NCI-H774 (cell line): ENCODE measurements around the gene ARID3C.
A peak's percentile ranks its signal among the peaks of the same experiment; 100 is the strongest.

ENCODE experiments used
- DNase-seq: peaks from one replicate; lab custom pipeline; 2025; lab: John Stamatoyannopoulos, UW

Gene ARID3C

DNA sequence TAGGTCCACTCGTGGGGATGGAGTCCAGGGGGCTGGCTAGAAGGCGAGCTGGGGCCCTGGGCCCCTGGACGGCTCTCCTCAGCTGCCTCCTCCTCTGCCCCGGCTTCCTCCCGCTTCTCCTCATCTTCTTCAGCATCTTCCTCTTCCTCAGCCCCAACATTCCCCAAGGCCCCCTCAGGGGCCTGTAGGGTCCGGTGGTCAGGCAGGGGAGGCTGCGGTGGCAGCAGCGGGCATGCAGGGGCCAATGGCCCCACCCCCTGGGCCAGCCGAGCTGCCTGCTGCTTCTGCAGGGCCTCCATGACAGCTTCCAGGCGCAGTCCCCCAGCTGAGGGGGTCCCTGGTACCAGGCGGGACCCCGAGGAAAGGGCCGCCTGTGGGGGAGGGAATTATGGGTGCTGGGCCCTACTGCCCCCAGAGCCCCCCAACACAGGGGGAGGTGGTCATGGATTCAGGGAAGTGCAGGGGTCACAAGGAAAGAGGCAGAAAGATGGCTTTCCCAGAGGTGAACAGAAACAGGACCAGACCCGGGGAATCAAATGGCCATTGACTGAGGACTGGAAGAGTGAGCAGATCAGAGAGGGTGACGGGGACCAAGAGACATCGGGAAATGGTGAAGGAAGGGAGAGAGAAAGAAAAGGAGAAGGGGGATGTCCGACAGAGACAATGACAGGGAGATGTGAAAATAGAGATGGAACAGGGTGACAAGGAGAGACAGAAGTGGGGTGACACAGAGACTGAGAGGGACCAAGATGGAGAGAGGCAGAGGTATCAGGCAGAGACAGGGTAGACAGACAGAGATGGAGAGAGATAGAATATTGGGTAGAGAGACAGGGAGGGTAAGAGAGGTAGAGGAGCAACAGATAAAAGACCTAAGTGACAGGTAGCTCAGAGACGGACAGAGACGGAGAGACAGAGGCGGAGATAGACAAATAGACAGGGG lies 880 bp downstream of the ARID3C start:
- DNase-seq: no peak

DNA sequence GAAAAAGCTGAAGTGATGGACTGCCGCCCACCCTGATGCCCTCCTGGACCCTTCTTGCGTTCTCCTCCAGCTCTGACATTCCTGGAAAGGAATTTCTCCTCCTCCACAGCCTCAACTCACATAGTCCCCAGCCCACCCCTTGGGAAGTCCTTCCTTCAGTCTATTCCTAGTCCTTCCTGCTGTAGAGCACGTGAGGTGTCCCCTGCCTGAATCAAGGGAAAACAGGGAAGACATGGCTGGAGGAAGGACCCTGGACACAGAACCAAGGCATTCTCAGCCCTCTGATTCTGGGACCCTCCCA lies 3.7 kb downstream of the ARID3C start:
- no peak for DNase-seq

DNA sequence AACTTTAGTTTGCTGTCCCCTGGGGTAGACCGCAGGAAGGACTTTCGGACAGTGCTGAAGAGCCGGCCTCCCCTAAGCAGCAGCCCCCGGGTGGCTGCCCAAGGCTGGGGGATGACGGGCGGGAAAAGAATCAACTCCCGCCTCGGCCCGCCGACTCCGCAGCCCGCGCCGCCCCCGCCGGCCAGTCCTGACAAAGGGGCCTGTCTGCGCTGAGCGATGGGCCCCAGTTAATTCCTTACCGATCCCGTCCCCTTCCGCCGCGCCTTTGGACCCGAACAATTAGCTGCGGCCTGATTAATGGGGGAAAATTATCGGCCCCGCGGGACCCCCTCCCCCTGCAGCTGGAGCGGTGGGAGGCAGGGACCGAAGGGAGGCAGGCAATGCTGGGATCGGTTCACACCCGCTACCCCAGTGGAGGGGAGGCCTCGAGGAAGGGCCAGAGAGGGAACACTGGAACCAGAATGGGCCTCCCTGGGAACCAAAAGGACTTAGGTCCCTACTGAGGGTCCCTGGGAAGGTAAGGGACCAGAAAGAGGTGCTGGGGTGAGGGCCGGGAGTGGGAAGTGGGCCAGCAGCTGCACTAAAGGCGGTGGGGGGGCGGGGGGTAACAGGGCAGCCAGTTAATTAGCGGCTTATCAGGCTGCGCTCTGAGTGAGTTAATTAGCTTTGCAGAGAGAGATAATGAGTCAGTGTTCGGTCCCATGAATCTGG lies 4.2 kb downstream of the ARID3C start:
- no peak for DNase-seq

DNA sequence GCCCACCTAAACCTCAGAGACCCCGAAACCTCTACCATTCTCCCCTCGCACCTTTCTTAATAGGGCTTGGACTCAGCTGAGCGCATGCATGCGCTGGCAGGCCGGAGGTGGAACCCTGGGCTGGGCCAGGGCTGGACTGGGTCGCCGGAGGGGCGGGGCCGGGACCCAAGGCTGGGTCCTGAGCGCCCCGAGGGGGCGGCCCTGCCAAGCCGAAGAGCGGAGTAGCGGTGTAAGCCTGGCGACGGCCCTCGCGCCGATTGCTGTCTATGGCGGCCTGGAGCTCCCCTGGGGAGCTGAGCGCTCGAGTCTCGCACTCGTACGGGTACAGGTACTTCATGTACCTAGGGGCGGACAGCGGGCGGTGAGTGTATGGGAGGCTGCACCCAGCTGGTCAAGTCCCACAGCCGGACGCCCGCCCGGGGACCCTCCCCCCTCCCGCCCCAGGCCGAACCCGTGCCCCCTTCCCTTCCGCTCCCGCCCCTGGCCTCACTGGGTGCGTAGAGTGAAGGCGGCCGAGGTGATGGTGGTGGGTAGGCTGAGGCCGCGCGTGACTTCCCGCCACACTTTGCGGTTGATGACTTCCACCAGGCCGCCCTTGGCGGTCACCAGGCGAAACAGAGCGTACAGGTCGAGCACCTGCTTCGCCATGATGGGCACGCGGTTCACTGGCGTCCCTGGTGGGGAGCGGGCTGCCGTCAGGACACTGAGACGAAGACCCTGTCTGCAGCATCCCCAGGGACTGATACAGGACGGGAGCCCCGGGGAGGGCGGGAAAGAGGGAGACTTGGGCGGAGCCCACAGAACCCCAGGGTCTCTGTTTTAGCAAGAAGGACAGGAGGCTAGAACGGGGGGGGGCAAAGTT lies 5.3 kb downstream of the ARID3C start:
- DNase-seq: no peak

DNA sequence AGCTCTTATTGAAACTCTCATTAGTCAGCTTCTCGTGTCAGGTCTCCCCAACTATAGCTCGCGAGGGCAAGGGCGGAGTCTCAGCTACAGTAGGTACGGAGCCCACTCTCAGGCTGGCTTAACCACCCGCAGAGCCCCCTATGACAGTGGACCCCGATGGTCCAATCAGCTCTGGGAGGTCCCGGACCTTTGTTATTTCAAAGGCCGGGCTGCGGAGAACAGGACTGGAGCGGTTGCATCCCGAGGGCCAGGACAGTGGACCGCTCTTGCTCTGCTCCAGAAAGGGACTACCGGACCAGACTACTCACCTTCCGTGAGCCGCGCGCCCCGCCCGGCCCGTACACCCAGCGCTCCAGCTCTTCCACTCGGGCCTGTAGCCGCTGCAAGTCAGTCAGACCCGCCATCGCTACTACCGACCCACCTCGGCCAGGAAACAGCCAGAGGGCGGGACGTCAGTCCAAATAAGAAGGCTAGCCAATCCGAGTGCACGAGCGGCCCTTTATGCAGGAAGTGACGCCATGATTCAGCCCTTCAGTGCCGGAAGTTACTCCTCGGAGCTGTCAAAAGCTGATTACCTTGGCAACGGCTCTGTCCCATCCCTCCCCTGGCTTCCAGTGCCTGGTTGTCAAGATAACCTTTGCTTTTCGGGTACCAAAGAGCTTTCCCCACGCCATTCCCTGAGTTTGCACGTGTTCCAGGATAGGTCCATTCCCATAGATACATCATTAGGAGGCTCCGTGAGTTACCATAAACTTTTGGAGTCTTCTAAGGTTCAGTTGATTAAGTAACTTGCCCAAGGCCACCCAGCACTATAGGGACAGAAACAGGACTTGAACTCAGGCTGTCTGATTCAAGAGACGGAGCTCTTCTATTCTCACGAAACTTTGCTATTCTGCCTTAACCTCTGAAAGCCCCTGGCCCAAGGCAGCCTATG lies 8.5 kb downstream of the ARID3C start, which contains the start of gene DCTN3:
DCTN3 (minus strand) TSS at position 435 of the 934 bp plus-strand sequence; CDS start at position 404, 31 bp downstream.
- peak; percentile 87 for DNase-seq

DNA sequence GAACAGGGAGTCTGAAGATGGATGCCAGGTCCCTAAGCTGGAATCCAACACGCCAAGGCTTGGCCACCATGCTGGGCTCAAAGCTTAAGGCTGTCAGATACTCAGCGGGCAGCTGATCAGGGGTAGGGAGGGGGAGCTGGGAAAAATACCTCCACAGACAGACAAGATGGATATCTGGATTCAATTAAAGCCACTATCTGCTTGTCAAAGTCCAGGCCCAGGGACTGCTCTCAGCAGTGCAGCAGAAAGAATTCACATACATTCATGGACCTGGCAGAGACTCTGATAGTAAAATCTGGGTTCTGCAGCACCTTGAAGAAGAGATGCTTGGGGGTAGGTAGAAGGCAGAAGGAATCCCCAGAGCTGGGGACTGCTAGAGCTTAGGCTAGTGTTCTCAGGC lies 13.7 kb downstream of the ARID3C start:
- no peak for DNase-seq

DNA sequence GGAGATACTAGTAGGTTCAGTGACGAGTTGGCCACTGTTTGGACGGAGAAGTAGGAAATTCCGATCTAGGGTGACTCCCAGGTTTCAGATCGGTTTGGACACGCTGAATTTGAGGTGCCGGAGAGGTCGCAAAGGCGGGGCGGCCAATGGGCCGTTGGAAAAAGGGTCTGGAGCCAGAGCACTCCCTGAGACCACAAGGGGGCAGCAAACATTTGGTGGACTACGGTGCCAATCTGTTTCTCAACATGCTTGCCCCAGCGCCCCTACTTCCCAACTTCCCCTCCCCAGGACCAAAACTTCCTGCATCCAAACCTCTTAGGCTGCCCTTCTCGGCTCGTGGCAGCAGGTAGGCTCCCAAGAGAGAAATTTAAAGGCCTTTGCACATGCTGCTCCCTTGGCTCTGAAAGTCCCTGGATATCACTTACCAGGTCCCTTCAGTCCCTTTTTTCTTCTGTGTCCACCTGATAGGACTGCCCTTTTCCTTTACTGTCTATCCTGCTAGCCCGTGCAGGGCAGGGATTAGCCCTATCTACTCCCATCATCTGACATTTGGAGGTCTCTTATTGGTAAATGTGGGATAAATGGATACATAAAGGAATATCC lies 16.0 kb downstream of the ARID3C start:
- DNase-seq: peak; percentile 53

DNA sequence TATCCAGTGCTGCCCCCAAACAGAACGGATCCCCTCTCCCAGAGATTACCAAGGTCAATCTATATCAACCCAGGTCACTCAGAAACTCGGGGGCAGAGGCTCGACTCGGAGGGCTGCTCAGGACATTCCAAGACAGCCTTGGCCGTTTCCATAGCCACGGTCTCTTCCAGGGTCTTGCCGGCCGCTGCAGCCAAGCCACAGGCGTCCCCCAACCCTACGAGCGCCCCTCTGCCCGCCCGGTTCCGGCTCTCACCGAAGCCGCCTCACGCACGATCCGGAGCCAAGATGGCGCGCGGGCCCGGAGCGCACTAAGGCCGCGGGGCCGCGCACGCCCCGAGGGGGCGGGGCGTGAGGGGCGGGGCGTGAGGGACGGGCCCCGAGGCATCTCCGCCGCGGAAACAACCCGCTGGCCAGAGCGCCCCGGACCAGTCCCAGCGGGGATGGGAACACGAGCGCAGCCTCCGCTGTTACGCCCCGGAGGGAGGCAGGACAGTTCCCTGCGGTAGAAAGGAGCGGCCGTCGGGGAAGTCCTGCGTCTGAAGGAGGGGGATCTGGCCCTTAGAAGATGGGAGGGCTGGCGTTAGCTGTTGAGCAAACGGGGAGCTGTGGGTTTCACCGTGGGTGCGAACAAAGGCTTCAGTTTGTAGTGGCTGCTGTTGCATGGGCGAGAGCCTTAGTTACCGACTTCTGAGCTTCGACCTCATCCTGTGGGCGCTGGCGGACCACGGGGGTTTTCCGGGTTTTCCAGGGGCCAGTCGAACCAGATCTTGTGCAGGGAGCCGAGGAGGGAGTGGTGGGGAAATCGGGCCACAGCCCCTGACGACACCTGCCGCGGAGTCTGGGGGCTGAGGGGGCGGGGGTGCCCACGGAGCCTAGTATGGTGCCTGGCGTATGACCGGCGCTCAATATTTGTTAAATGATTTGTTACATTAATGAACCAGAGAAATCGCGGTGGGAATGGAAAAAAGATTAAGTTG lies 16.8 kb downstream of the ARID3C start, which contains the start of gene RPP25L:
RPP25L (minus strand) TSS at position 287 of the 977 bp plus-strand sequence. CDS start 801 bp downstream, outside the sequence.
- DNase-seq: peak; percentile 86

DNA sequence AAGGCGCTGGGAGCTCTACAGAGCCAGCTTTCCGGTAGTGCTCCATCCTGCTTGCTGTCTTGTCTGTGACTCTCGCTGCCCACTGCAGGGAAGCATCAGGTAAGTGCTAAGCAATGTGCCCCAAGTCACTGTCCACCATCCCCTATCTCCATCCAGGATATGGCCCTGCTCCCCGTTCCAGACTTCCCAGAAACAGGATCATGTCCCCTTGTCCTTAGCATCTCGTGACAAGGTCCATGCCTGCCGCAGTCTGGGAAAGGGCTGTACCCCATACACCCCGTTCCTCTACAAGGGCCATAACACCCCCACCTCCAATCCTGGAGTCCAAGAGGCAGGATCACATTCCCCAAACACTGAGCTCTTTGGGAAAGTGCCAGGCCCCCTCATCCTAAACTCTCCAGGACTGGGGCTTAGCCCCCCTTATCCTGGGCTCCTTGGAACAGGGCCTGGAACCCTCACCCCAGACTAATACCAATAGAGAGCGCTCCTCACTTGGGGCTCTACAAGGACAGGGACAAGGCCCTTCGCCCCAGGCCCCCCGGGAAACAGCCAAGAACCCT lies 17.5 kb downstream of the ARID3C start:
- DNase-seq: no peak

DNA sequence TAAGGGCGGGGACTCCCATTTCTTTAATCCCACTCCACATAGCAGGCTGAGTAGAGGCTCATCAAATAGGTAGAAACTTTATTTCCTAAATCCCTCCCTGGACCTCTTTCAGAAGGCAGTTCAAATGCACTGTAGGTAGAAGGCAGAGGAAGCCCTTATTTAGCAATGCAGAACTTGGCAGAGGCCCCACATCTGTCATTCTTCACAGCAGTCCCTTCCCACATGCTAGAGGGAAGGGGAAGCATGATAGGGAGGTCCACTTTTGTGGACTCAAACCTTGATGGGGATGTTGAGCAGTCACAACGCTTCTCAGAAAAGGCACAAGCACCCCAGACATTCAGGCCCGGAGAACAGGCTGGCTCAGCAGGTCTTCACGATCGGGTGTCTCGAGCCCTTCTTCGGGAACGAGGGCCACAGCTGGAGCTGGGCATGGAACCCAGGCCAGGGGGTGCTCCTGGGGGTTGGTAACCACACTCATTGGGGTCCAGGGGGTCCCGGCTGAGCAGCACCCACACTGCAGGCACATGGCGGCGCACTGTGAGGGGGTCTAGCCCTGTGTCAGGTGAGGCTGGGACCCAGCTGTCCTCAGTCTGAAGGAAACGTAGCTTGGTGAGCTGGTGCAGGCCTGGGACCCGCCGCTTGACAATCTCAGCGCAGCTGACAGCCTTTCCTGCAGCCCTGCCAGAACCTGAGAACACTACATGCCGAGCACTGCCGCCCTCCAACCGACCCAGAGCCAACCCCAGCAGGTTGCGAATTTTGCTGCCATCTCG lies 18.2 kb downstream of the ARID3C start:
- DNase-seq: no peak

DNA sequence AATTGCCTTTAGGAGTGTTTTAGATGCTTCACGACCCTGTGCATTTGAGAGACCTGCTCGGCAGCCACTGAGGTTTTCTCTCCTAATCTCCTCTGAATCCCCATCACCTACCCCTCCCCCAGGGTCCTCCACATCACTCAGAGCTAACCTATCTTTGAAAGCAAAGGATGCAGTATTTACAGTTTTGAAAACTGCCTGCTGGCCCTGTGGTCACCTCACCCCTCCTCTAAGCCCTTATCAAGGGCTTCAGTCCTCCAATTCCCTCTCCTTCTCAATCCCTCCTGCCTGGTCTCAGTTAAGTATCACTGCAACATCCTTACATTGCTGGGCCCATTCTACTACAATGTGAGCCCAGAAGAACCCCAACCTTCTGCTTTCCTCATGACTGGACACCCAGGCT lies 21.5 kb downstream of the ARID3C start:
- no peak for DNase-seq

DNA sequence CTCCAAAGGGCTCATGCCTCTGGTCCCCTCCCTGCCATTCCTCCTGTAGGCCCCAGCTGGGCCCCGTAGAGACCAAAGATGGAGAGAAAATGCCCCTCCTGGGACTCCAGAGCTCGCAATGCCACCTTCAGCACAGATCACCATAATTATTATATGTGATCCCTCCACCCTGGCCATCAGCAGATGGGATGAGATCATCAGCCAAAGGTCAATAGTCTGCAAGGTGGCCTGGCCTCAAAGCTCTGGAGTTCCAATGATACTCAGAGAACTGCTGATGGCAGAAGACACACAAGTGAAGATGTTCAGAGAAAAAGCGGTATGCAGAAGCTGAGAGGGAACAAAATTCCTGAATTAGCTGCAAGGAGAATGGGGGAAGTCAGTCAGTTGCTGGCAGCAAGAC lies 22.0 kb downstream of the ARID3C start:
- no peak for DNase-seq

DNA sequence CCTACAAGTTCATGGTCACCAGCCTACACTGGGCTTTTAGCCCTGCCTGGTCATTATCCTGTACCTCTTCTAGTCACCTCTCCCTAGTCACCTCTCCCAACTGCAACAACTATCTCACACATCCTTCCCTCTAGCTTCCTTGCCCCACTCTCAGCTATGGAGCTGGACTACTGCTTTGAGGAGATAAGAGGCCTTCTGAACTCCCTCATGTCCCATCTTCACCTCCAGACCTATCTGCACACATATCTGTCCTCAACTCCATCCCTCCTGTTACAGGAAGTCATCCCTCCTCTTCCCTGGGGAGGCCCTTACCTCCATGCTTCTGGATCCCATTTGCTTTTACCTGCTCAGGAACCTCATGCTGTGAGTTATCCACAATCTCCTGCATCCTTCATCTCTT lies 22.7 kb downstream of the ARID3C start:
- no peak for DNase-seq

DNA sequence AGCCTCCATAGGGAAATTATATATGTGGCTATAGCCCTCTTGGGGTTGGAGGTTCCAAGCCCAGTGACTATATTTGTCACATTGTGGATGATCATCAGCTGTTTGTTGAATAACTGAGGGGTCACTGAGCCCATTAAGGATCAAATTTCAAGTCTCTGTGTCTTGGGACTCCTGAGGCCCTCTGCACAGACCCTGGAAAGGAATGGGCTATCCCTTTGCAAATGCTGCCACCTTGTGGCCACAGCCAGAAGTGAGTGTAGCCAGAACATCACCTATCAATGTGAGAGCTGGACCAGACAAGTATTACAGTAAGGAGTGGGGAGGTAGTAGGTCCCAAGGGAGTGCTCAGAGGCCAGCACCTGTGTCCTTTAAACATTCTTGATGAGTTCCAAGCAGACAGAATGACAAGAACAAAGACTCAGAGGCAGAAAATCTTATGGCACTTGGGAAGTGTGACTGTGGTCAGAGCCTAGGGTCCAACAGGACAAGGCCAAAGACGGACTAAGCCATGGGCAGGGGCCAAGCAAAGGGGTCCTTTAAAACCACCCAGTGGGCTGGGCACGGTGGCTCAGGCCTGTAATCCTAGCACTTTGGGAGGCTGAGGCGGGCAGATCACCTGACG lies 25.1 kb downstream of the ARID3C start:
- peak; percentile 33 for DNase-seq

DNA sequence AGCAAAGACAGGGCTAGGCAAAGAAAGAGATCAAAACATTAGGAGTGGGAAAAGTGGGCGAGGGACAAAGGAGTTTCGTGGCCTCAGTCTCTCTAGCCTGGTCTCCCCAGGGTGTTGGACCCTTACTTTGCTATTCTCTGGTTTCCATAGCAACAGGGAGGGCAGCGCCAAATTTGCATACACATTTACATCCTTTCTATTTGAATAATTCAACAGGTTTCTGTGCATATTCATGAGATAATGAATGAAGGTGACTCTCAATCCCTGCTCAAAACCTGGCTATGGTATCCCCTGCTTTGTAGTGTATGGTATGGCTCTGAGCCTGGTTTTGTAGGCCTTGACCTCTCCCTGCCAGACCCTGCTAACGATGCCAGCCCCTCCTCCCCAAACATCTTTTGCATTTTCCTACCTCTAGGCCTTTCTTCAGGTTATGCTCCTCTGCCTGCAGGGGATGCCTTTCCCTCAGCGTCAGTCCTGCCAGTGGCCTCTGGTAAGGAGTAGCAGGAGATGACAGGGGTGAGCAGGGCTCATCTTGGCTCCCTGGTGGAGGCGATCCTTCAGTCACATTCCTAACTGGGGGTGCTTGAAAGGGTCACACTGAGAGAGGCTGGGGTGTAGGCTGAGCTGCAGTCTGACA lies 26.8 kb downstream of the ARID3C start:
- no peak for DNase-seq

DNA sequence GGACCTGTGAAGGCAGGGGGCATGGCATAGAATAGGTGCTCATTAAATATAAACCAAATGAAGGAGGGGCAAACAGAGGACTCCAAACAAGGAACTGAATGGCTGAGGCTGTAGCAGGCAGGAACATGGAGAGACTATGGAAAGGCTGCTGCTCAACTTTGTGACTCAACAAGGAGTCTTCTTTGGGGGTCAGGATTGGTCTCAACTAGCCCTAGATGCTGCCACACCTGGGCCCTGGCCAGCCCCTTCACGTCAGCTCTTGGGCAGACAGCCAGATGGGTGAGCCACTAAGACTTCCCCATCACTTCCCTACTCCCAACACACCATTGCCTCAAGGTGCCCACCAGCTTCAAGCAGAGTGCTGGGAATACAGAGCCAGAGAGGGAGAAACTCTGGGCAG lies 28.0 kb downstream of the ARID3C start:
- no peak for DNase-seq

DNA sequence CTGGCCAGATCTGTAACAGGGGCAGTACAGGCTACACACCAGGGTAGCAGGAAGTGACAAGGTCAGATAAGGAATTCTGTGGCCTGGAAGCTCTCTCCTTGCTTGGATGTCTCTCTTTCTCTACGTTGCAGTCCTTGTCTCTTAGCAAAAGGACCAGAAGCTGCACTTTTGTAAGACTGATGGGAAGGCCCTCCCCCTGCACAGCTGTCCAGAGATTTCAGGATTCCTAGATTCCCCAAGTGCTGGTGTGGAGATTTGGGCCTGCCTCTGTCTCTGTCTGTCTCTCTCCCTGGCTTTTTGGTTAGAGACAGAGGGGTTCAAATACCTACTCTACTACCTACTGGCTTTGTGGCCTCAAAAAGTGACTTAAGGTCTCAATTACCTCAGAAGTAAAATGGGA lies 29.3 kb downstream of the ARID3C start:
- DNase-seq: no peak
